ENCODE data around the gene FBXL20.

Gene FBXL20

DNA sequence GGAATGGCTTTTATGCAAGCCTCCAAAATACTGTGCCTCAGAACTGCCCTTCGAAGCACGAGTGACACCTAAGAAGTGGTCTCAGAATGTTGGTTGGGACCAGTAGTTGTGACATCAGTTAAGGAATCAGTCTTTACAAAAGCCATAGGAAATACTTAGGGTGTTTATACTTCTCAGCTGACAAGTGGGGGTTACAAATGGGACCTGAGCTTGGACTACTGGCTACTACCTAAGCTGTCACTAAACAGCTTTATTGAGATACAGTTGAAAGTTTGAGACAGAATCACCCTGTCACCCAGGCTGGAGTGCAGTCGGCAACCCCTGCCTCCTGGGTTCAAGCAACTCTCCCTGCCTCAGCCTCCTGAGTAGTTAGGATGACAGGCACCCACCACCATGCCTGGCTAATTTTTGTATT is 196.3 kb downstream of the FBXL20 start:
- H3K36me3 ChIP-seq (ENCODE audit: insufficient read depth, low read length): peaks cover 35% of the 10 kb centered on the region
- H3K9me2 ChIP-seq (replicated peaks; ENCODE audit: low read depth, low read length): no peaks in the 10 kb centered on the region
- H3K4me3 ChIP-seq (ENCODE audit: low read length, poor library complexity, severe bottlenecking): no peak overlapping the region
- H4K20me1 ChIP-seq (ENCODE audit: insufficient read depth, low read length, poor library complexity, severe bottlenecking): peaks cover 38% of the 10 kb centered on the region
- no peaks in the 10 kb centered on the region for H3K9me3 ChIP-seq (ENCODE audit: insufficient read depth, low read depth, low read length)
- H3K9ac ChIP-seq (ENCODE audit: low read depth, low read length, poor library complexity, severe bottlenecking): no peak overlapping the region
- H3K4me2 ChIP-seq (ENCODE audit: low read depth, low read length, poor library complexity, severe bottlenecking): no peak overlapping the region
- H3F3A ChIP-seq (ENCODE audit: low read depth): peaks cover 9% of the 10 kb centered on the region; the same call in 1 of the 2 replicates
- peaks cover 36% of the 10 kb centered on the region for H3K79me2 ChIP-seq (ENCODE audit: insufficient read depth, low read length)
- H3K4me1 ChIP-seq (ENCODE audit: insufficient read depth, low read length, poor library complexity, severe bottlenecking): peaks cover 22% of the 10 kb centered on the region
- no peak overlapping the region for H2AFZ ChIP-seq (ENCODE audit: low read length)
- TF ChIP-seq EZH2phosphoT487 (IDR thresholded peaks at IDR 0.05; ENCODE audit: borderline replicate concordance): no peak
- peaks cover 4% of the 10 kb centered on the region for H3K27me3 ChIP-seq (ENCODE audit: insufficient read depth, low read length, poor library complexity, severe bottlenecking)

- no peak for TF ChIP-seq EZH2phosphoT487 (IDR thresholded peaks at IDR 0.05; ENCODE audit: borderline replicate concordance)
- TF ChIP-seq, protein P1, sequence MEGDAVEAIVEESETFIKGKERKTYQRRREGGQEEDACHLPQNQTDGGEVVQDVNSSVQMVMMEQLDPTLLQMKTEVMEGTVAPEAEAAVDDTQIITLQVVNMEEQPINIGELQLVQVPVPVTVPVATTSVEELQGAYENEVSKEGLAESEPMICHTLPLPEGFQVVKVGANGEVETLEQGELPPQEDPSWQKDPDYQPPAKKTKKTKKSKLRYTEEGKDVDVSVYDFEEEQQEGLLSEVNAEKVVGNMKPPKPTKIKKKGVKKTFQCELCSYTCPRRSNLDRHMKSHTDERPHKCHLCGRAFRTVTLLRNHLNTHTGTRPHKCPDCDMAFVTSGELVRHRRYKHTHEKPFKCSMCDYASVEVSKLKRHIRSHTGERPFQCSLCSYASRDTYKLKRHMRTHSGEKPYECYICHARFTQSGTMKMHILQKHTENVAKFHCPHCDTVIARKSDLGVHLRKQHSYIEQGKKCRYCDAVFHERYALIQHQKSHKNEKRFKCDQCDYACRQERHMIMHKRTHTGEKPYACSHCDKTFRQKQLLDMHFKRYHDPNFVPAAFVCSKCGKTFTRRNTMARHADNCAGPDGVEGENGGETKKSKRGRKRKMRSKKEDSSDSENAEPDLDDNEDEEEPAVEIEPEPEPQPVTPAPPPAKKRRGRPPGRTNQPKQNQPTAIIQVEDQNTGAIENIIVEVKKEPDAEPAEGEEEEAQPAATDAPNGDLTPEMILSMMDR (conservative IDR thresholded peaks at IDR 0.05; ENCODE audit: low read length): no peak
- Histone ChIP-seq H3K36me3 (ENCODE audit: insufficient read depth, low read length) (peaks cover 35% of the 10 kb centered on the region), H3F3A (ENCODE audit: low read depth) (peaks cover 11% of the 10 kb centered on the region; the same call in 1 of the 2 replicates), H3K4me3 (ENCODE audit: low read length, poor library complexity, severe bottlenecking) (no peak overlapping the region), H3K4me2 (ENCODE audit: low read depth, low read length, poor library complexity, severe bottlenecking) (no peak overlapping the region), H3K4me1 (ENCODE audit: insufficient read depth, low read length, poor library complexity, severe bottlenecking) (peaks cover 22% of the 10 kb centered on the region), H3K9ac (ENCODE audit: low read depth, low read length, poor library complexity, severe bottlenecking) (no peak overlapping the region), H3K79me2 (ENCODE audit: insufficient read depth, low read length) (peaks cover 37% of the 10 kb centered on the region), H2AFZ (ENCODE audit: low read length) (no peak overlapping the region), H3K9me3 (ENCODE audit: insufficient read depth, low read depth, low read length) (no peaks in the 10 kb centered on the region), H3K27me3 (ENCODE audit: insufficient read depth, low read length, poor library complexity, severe bottlenecking) (peaks cover 4% of the 10 kb centered on the region), H3K9me2 (replicated peaks; ENCODE audit: low read depth, low read length) (no peaks in the 10 kb centered on the region), H4K20me1 (ENCODE audit: insufficient read depth, low read length, poor library complexity, severe bottlenecking) (peaks cover 38% of the 10 kb centered on the region)
Measured at GRCh38 chr17:39204245-39204644, 197.2 kb downstream of the FBXL20 start.

Measured in Loucy (cell line).